Activated CD8-positive, alpha-beta memory T cell treated with anti-CD3 and anti-CD28 coated beads for 4 hours (primary cell): ENCODE measurements around the gene UBE2Q2.
"Not testable (repeated sequence)": the region's sequence is repeated elsewhere in the genome, so short reads cannot be mapped to it uniquely, and the experiment has no call there.

Experiments used
- DNase-seq, 2 donors: peaks; one replicate each; pipeline ENCODE4 v3.0.0-alpha.2; 2020; ENCODE audit warnings: low read depth in 2 of 2

The UBE2Q2 gene

DNA sequence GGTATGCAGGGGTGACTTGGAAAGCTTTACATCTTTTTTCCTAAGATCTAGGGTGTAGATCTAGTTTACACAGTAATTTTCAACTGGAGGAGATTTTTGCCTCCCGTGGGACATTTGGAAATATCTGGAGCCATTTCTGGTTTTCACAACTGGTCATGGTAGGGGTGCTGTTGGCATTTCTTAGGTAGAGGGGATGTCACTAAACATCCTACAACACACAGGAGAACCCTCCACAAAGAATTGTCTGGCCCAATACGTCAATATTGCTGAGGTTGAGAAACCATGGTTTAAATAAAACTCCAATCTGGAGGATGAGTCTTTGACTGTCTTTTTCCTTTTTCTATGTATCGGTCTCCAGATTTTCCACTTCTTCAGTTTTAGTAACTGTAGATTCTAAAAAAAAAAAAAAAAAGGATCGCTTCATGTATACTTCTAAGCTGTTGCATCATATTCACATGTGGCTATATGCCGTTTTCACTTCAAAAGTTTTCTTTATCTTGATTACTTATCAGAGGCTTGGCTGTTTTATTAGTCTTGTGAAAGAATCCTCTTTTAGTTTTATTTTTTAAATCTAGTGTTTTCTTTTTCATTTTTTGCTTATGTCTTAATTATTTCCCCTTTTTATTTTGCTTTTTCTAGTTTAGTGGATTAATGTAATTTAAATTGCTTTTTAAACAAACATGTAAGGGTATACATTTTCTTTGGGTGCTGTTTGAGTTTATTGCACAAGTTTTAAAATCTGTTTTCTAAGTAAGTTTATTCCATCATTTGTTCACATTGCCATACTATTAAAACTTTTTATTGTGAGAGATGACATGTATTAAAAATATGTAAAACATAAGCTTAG, 21.2 kb downstream of the UBE2Q2 start:
- no peak for DNase-seq

DNA sequence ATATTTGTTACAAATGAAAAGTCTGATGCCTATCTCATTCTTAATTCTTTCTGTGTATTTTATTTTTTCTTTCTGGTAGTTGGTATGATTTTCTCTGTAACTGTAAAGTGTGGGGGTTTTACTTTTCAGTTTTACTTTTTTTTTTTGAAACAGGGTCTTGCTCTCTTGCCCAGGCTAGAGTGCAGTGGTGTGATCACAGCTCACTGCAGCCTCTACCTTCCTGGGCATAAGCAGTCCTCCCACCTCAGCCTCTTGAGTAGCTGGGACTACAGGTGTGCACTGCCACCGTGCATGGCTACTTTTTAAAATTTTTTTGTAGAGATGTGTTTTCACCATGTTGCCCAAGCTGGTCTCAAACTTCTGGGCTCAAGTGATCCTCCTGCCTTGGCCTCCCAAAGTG, 22.8 kb downstream of the UBE2Q2 start:
- DNase-seq: not testable (repeated sequence)

DNA sequence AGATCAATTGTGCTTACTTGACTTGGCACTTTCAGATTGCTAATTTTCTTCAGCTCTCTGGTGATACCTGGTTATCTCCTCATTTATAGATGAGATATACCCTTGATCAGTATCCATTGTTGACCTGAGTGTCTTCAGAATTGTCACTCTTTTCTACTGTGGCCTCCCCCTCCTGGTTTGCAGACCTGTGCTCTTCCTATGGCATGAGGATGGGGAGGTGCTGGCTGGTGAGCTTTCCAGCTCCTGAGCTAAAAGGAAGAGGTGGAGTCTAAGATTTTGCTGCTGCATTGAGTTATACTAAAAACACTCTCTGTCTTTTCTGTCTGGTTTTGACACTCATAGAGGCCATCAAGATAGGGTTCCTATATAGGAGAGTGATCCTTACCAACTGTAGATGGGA, 23.7 kb downstream of the UBE2Q2 start:
- DNase-seq: no peak

DNA sequence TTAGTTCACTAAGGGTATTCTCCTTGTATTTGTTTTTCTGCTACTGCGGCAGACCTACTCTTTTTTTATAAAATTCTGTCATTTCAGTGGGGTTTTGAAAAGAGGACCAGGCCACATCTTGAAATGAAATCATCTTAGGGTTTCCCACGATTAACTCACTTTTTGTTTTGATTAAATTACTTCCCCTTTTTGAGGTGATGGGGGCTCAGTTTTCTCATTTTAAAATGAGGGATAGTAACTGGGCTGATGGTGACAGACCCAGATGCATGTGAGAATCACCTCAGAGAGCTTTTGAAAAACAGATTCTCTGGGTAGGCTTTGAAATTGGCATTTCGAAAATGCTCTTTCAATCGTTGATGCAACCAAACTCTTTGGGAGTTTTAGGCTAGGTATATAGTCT, 24.2 kb downstream of the UBE2Q2 start:
- no peak for DNase-seq

DNA sequence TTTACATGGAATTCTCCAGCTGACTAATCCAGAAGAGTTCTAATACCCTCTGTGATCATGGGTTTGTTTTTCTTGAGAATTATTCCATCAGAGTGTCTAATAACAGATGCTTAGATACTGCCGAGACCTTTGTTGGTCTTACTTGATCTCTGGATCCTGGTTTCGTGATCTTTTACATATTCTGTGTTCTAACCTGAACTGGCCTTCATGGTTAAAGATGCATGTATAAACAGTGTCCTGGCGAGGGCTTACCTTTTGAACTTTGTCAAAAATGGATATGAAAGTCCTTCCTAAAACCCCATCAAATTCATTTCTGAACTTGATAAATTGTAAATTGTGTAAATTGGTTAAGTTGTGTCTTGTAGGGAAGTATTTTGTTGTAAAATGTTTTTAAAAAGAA, 24.8 kb downstream of the UBE2Q2 start:
- no peak for DNase-seq

DNA sequence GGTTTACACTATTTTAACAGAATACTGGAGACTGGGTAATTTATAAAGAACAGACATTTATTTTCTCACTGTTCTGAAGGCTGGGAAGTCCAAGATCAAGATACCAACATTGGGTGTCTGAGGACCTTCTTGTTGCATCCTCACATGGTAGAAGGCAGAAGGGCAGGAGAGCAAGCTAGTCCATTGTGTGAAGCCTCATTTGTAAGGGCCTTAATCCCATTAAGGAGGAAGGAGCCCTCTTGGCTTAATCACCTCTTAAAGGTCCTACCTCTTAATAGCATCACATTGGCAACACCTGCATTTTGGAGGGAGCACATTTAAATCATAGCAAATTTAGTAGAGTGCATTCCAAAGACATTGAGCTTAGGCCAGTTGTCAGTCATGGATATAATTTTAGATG, 26.2 kb downstream of the UBE2Q2 start:
- DNase-seq: no peak

DNA sequence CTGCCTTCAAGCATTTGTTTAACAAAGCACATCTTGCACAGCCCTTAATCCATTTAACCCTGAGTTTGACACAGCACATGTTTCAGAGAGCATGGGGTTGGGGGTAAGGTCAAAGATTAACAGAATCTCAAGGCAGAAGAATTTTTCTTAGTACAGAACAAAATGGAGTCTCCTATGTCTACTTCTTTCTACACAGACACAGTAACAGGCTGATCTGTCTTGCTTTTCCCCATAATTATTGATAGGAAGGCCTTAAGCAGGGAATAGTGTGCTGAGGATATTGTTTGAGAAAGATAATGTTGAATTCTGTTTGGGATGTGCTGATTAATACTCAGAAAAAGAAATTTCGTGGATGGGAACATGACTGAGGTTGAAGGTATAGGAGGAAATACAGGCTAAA, 28.3 kb downstream of the UBE2Q2 start:
- not testable (repeated sequence) for DNase-seq

DNA sequence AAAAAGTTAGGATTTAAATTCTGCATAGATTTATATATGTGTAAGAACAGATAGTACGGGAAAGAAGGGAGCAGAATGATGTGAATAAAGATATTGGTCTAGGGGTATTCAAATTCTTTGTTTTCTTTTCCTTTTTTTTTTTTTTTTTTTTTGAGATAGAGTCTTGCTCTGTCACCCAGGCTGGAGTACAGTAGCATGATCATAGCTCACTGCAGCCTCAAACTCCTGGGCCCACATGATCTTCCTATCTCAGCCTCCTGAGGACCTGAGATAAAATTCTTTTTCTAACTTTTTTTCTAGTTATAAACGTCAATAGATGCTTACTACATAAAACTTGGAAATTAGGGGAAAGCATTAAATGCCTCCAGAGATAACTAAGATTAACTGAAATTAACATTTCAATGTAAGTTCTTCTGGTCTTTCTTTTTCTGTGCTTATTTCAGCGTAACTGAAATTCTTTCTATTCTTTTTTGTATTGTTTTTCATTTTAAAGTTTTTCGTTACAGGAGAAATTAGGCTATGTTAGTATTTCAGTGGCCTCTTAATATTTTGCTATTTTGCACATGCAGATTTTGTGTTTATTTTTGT, 29.2 kb downstream of the UBE2Q2 start:
- DNase-seq: no peak

DNA sequence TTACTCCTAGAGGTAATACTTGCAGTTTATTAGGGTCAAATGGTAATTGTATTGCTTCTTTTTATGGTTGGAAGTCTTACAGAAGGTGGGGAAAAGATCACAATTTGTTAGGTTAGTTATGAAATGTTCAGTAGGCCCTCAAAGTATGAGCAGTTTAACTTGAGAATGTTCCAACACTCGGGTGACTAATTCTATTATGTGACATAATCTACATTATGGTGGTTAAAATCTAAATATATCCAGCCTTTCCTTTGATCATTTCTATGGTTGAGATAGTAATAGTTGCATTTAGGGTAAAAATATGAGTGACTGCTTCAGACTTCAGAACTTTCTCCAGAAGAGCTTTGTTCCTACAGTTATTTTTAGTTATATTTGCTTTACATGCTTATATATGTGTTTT, 40.8 kb downstream of the UBE2Q2 start:
- no peak for DNase-seq

DNA sequence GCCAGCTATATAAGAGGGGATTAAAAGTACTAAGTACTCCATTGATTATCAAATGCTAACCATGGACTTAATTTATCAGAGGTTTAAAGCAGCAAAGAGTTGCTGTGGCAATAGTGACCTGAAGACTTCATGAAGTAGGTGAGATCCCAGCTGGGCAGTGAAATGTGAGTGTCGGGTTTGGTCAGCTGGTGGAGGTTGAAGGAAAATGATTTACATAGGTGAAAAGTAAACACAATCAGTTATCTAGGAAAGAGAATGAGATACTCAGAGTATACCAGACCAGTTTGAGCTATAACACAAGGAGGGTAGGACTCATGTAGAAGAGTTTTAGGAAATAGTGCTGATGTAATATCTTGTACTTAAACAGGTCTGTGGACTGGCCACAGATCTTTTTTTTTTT, 43.9 kb downstream of the UBE2Q2 start:
- DNase-seq: no peak

DNA sequence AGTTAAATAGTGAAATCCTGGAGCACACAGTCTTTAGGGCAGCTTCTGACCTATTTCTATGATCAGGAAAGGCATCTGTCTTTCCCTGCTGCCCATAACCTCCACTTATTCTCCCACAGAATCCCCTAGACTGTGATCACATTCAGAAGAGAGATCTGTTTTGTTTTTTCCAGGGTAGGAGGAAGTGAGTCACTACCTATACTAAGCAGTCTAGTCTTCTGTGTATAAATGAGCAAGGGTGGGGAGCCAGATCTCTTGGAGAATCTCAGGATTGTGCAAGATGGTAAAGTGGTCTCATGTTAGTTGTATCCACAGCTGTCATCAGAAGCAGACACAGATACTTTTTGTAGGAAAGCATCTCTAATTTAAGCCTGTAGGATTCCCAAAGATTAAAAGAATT, 48.6 kb downstream of the UBE2Q2 start:
- DNase-seq: no peak

DNA sequence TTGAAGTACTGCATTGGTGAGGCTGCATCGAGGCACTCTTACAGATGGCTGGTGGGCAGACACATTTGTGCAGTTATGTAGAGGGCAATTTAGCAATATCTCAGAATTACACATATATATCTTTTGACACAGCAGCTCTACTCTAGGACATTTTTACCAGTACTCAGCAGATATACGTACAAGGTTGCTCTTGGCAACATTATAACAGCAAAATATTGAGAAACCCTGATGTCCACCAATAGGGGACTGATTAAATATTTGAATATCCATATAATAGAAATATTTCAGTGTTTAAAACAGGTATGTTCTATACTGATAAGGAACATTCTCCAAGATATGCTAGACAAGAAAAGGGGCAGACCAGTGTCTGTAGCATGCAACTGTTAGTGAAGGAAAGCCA, 52.5 kb downstream of the UBE2Q2 start:
- DNase-seq: no peak

DNA sequence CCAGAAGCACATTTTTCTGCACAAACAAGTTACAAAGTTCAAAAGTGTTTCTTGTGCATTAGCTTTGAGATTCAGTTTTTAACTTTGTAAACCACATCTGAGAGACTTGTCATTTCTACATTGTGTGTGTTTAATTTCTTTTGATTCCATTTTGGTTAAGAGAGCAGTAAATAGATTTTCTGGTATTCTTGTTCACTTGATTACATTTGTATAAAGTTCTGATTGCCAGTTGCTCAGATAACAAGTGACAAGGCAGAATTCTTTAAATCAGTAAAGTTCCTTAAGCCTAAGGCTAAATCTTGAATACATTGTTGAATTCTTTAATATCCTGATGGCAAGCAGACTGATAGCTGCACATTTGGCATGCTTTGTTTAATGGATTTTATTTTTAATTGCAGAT, 57.3 kb downstream of the UBE2Q2 start:
- no peak for DNase-seq

DNA sequence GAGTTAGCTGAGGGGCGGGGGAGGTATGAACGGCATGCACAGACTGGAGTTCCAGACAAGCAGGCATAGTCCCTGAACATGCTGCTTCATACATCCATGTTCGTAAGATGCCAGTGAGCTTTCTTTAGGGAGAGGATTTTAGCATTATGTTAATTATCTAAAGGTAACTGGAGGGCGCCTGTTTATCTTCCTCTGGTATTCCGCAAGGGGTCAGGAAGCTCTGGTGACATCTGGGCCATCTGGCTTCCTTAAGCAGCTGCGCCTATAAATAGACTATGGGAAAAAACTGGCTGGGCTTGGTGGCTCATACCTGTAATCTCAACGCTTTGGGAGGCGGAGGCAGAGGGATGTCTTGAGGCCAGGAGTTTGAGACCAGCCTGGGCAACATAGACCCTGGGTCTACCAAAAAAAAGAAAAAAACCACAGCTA, 58.9 kb downstream of the UBE2Q2 start:
- no peak for DNase-seq

DNA sequence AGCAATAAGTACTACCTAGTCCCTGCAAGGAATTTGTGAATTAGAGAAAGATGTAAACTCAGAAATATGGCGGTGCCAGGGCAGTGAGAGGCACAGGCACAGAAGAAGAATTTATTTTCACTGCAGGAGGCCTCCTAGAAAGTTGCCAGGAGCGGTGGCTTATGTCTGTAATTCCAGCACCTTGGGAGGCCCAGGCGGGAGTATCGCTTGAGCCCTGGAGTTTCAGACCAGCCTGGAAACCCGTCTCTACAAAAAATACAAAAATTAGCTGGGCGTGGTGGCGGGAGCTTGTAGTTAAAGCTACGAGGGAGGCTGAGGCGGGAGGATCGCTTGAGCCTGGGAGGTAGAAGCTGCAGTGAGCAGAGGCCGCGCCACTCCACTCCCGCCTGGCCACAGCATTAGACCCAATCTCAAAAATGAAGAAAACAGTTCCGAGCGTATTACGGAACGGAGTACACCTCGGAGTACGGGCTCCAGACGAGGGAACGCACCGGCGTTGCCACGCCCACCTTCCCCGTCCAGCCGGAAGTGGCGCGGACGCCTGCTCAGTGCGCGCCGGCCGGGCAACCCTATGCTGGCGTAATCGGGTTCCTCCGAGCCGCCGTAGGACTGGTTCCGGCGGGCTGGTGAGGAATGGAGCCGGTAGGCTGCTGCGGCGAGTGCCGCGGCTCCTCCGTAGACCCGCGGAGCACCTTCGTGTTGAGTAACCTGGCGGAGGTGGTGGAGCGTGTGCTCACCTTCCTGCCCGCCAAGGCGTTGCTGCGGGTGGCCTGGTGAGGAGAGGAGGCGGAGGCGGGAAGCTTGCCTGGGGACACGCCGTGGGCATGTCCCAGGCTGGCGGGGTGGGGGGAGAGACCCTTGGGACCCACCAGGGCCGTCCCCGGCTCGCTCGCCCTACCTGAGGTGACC, 60.3 kb downstream of the UBE2Q2 start, which contains the start of gene FBXO22:
Gene FBXO22, plus strand, starts transcription at position 548 of the 909 bp plus-strand sequence. Its CDS starts 86 bp downstream, at position 634.
- peak; percentile 71 to 76 for DNase-seq

DNA sequence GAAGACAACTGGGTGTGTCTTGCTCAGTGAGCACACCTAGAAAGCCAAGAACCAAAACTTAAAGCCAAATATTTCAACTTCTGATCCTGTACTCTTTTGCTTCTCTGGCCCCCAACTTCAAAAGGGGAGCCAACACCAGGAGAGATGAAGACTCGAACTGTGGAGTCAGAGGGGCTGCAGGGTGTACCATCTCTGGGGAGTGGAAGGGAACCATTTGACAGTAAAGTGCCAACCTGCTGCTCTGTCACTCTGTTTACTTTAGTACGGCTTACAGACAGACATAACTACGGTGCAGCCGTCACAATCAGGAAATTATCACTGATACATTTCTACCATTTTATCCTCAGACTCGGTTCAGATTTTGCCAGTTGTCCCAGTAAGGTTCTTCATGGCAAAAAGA, 62.0 kb downstream of the UBE2Q2 start:
- DNase-seq: no peak

DNA sequence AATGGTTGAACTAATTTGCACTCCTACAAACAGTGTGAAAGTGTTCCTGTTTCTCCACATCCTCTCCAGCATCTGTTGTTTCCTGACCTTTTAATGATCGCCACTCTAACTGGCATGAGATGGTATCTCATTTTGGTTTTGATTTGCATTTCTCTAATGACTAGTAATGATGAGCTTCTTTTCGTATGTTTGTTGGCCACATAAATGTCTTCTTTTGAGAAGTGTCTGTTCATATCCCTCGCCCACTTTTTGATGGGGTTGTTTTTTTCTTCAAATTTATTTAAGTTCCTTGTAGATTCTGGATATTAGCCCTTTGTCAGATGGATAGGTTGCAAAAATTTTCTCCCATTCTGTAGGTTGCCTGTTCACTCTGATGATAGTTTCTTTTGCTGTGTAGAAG, 67.1 kb downstream of the UBE2Q2 start:
- DNase-seq: not testable (repeated sequence)

DNA sequence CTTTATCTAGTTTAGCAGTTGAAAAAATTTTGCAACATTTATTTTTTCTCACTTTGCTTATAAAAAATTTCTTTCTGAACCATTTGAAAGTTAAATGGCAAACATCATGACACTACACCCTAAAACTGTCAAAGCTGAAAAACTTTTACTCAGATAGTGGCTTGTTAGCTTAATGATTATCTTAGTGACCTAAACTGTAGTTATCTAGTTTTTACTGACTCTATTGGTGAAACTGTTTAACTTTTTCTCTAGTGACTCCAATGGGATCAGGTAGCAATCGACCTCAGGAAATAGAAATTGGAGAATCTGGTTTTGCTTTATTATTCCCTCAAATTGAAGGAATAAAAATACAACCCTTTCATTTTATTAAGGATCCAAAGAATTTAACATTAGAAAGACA, 73.7 kb downstream of the UBE2Q2 start:
- DNase-seq: no peak

DNA sequence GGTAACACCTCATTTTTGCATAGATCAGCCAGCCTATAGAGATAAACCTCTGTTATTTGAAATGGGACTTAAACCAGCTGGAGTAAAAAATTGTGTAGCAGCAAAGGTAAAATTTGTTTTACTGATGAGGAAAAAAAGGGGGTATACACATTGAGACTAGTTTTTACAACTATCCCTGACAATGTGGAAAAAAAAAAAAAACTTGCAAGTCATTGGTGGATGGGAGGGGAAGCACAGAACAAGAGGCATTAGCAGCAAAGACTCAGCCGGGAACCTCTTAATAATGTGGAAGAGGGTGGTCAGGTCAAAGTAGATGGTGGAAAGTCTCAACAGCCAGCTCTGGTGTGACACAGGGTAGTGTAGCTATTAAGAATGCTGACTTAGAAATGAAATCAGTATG, 74.9 kb downstream of the UBE2Q2 start:
- DNase-seq: no peak

DNA sequence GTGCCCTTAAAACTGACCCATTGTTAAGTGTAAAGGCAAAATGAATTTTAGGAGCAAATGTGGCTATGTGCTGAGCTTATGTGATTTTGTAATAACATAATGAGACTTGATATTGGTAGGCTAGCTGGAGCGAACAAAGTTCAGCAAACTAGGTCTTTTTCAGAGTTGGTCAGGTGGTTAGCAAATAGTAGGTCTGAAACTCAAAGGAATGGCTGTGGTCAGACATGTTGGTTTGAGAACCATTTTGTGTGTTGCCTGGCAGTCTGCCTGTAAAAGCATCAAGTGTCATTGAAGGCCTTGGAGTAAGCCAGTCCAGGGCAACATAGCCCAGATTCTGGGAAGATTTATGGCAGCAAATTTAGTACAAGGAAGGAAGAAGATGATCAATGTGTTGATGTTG, 76.8 kb downstream of the UBE2Q2 start:
- no peak for DNase-seq

DNA sequence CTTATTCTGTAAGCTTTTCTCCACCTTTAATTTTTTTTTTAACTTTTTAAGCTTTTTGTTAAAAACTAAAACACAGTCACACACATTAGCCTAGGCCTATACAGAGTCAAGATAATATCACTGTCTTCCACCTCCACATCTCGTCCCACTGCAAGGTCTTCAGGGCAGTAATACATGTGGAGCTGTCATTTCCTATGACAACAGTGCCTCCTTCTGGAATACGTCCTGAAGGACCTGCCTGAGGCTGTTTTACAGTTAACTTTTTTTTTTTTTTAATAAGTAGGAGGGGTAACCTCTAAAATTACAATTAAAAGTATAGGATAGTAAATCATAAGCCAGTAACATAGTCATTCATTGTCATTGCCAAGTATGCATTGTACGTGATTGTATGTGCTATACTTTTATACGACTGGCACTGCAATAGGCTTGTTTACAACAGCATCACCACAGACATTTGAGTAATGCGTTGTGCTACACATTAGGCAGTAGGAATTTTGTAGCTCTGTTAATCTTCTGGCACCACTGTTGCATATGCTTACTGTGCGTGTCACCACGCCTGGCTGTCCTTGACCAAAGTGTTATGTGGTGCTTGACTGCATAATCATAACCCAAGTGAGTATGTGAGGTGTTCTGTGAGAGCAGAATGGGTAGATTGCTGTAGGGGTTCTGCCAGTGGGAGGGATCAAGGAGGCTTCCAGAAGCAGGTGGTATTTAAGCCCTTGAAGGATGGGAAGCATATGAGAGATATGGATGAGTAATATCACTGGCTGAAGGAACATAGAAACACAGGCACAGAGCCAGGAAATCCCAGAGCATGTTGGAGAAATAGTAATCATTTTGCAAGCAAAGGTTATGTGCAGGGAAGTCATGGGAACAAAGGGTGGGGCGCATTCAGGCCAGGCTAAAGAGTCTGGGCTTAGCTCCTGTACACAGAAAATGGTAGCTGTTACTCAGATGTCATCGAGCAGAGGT, 78.8 kb downstream of the UBE2Q2 start:
- DNase-seq: no peak
